Hepatocyte (in vitro differentiated cells): ENCODE results near the gene SLC43A1. TPM values are rescaled to one million over a fixed set of nuclear protein-coding genes. Genes with fewer than 3 reads are reported as not detected.

Source experiments
- DNase-seq: peaks from one replicate; pipeline ENCODE4 v3.0.0-alpha.2; 2016; ENCODE audit warnings: low spot score
- H2AFZ ChIP-seq: fragments of 200-600 bp; sonication (generic); 2 replicates; pipeline ENCODE4 v1.6.0; 2016; ENCODE audit warnings: antibody characterized with exemption, mild to moderate bottlenecking
- H3K27ac ChIP-seq: fragments of 200-600 bp; sonication (generic); 2 replicates; pipeline ENCODE4 v1.5.1; 2016; ENCODE audit warnings: mild to moderate bottlenecking
- H3K27me3 ChIP-seq: fragments of 200-600 bp; sonication (generic); 2 replicates; pipeline ENCODE4 v1.6.1; 2016
- H3K36me3 ChIP-seq: fragments of 200-600 bp; sonication (generic); replicated peaks from 2 replicates; pipeline ENCODE4 v1.5.1; 2016; ENCODE audit warnings: low read depth; ENCODE audit not compliant: insufficient read depth
- H3K4me1 ChIP-seq: fragments of 200-600 bp; sonication (generic); 2 replicates; pipeline ENCODE4 v1.5.1; 2016; ENCODE audit warnings: mild to moderate bottlenecking, moderate library complexity; ENCODE audit not compliant: insufficient read depth
- H3K4me2 ChIP-seq: fragments of 200-600 bp; sonication (generic); 2 replicates; pipeline ENCODE4 v1.6.0; 2016
- H3K4me3 ChIP-seq: fragments of 200-600 bp; sonication (generic); 2 replicates; pipeline ENCODE4 v1.5.1; 2016; ENCODE audit warnings: mild to moderate bottlenecking
- H3K79me2 ChIP-seq: fragments of 200-600 bp; sonication (generic); 2 replicates; pipeline ENCODE4 v1.6.0; 2017; ENCODE audit warnings: mild to moderate bottlenecking
- H3K9me2 ChIP-seq: fragments of 200-600 bp; sonication (generic); replicated peaks from 2 replicates; pipeline ENCODE4 v1.6.0; 2017; ENCODE audit warnings: mild to moderate bottlenecking; ENCODE audit not compliant: insufficient read depth
- H3K9me3 ChIP-seq: fragments of 200-600 bp; sonication (generic); 2 replicates; pipeline ENCODE4 v1.5.1; 2016; ENCODE audit warnings: low read depth, mild to moderate bottlenecking
- H4K20me1 ChIP-seq: fragments of 200-600 bp; sonication (generic); 2 replicates; pipeline ENCODE4 v1.6.0; 2016; ENCODE audit warnings: mild to moderate bottlenecking; ENCODE audit not compliant: insufficient read depth, poor library complexity, severe bottlenecking
- EZH2 ChIP-seq: fragments of 200-600 bp; sonication (generic); IDR thresholded peaks from 2 replicates; pipeline ENCODE4 v1.6.1; 2016; ENCODE audit warnings: antibody characterized with exemption, mild to moderate bottlenecking, borderline replicate concordance
- EZH2phosphoT487 ChIP-seq: fragments of 200-600 bp; sonication (generic); IDR thresholded peaks from one replicate; pipeline ENCODE4 v1.6.1; 2018; ENCODE audit warnings: antibody characterized with exemption, mild to moderate bottlenecking, low read depth, moderate library complexity; ENCODE audit not compliant: unreplicated experiment, severe bottlenecking
- WGBS: methylation state at CpG from one replicate; pipeline ENCODE4 v1.1.6; 2016; ENCODE audit warnings: low lambda C conversion rate; ENCODE audit errors: missing lambda C conversion rate; 5-methylcytosine and 5-hydroxymethylcytosine counted together
- polyA plus RNA-seq: library from polyadenylated mRNA; unstranded; fragments of >200 nt; fragmentation: Nextera tagmentation; extraction: Ambion mirVana; gene quantifications from 2 replicates; pipeline ENCODE4 v1.2.1, GENCODE V29; 2016
- total RNA-seq: library from RNA; depleted of rRNA; stranded (reverse); fragments of >200 nt; gene quantifications from 2 replicates; pipeline ENCODE4 v1.2.3, GENCODE V29; 2014
- TF ChIP-seq, protein P1 (sequence below): fragments of 200-600 bp; sonication (generic); IDR thresholded peaks from 2 replicates; pipeline ENCODE4 v1.5.1; 2016; ENCODE audit warnings: antibody characterized with exemption, mild to moderate bottlenecking; ENCODE audit not compliant: poor library complexity

SLC43A1 gene
- total and polyA plus RNA-seq, 2 experiments from 2014 or later: 39.5 to 40.4 TPM

DNA sequence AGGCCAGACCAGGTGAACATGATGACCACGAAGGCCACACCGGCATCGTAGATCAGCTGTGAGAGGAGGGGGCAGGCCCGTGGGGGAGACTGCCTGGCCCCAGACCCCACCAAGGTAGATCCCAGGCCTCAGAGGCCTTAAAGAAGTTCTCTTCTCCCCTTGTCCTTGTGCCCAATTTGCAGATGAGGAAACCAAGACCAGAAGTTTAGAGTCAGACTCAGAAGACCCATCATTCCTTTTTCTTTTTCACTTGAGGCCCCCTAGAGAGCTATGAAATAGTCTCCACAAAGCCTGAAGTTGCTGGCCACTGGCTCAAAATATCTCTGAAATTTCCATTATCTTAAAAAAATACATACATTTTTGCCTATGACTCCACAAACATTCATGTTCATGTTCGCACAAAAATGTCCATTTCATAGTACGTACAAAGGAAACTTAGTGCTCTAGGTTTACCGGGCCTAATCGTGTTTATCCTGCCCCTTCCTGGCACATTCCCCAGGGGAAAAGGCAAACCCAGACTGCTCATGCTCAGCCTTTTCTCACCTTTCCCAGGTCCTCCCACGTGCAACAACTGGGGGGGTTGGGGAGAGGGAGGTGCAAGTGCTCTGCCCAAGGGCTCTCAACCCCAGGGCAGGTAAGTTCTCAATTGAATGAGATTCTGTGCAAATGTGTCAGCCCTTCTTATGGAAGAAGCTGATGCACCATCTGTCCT is 19.2 kb downstream of the SLC43A1 start:
- Histone ChIP-seq H4K20me1 (no peaks in the 10 kb centered on the region), H3K27me3 (no peaks in the 10 kb centered on the region), H3K4me3 (no peak overlapping the region), H3K9me3 (no peaks in the 10 kb centered on the region), H3K4me1 (peaks cover 31% of the 10 kb centered on the region), H3K36me3 (no peaks in the 10 kb centered on the region), H3K9me2 (no peaks in the 10 kb centered on the region), H3K79me2 (no peaks in the 10 kb centered on the region), H3K4me2 (no peak overlapping the region), H2AFZ (no peak overlapping the region), H3K27ac (no peak overlapping the region)
- WGBS: 76% methylated on average over 9 of the region's 9 CpGs
- TF ChIP-seq EZH2phosphoT487 (no peak), EZH2 (no peak)
- TF ChIP-seq, protein P1, sequence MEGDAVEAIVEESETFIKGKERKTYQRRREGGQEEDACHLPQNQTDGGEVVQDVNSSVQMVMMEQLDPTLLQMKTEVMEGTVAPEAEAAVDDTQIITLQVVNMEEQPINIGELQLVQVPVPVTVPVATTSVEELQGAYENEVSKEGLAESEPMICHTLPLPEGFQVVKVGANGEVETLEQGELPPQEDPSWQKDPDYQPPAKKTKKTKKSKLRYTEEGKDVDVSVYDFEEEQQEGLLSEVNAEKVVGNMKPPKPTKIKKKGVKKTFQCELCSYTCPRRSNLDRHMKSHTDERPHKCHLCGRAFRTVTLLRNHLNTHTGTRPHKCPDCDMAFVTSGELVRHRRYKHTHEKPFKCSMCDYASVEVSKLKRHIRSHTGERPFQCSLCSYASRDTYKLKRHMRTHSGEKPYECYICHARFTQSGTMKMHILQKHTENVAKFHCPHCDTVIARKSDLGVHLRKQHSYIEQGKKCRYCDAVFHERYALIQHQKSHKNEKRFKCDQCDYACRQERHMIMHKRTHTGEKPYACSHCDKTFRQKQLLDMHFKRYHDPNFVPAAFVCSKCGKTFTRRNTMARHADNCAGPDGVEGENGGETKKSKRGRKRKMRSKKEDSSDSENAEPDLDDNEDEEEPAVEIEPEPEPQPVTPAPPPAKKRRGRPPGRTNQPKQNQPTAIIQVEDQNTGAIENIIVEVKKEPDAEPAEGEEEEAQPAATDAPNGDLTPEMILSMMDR: no peak
- no peak for DNase-seq

DNA sequence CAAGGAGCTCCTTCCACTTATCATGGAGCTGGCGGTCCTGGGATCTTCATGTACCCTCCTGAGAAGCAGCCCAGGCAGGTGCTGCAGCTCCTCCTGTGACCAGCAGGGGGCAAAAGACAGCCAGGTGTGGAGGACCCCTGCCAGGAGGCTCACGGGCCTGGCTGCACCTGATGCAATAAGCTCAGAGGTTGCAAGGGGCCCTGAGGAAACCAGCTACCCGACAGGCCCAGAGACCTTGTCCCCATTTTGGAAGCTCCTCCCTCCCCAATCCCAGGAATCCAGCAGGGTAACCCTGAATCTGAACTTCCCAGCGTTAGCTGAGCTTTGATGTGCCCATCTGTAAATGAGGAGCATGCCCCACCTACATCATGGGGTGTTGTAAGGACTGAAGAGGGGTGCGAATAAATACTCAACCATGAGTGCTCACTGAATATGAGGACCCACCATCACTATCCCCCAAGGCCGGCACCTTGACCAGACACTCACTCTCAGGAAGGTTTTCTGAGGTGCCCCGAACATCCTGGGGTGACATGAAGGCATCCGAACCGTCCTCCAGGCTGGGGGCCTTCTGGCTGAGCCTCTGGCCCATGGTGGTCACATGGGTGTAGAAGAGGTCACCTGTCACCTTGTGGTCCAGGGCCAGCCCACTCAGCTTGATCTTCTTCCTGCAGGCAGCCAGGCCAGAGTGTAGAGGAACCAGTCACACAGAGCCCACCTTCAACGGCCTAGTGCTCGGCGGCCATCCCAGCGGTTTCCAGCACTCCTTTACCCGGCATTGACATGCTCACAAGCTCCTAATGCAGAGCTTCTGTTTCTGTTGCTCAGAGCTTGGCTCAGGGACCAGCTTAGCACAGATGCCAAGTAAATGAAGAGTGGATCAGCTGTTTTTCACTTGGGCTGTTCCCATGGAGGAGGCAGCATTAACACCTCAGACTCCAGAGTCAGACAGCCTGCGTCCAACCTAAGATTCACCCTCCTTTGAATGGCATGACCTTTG is 21.7 kb downstream of the SLC43A1 start:
- DNase-seq: peak; percentile 87
- WGBS: 72% methylated on average over 15 of the region's 15 CpGs

GRCh38 chr11:57491371-57492061 is 24.0 kb downstream of the SLC43A1 start:
- Histone ChIP-seq H3K27ac (no peak overlapping the region), H3K4me1 (no peaks in the 10 kb centered on the region), H3K9me3 (no peaks in the 10 kb centered on the region), H3K9me2 (no peaks in the 10 kb centered on the region), H3K4me2 (no peak overlapping the region), H4K20me1 (no peaks in the 10 kb centered on the region), H3K4me3 (no peak overlapping the region), H3K36me3 (no peaks in the 10 kb centered on the region), H2AFZ (no peak overlapping the region), H3K27me3 (no peaks in the 10 kb centered on the region), H3K79me2 (no peaks in the 10 kb centered on the region)
- no peak for DNase-seq
- TF ChIP-seq EZH2 (no peak), EZH2phosphoT487 (no peak)
- TF ChIP-seq, protein P1: peak; percentile 48
- WGBS: 84% methylated on average over 11 of the region's 11 CpGs

More for the DNA sequence above, 21.7 kb downstream of the SLC43A1 start:
- Histone ChIP-seq H4K20me1 (no peaks in the 10 kb centered on the region), H3K9me2 (no peaks in the 10 kb centered on the region), H3K27ac (peak overlapping the region; percentile 29), H3K27me3 (no peaks in the 10 kb centered on the region), H3K36me3 (no peaks in the 10 kb centered on the region), H2AFZ (no peak overlapping the region), H3K79me2 (no peaks in the 10 kb centered on the region), H3K4me2 (no peak overlapping the region), H3K9me3 (no peaks in the 10 kb centered on the region), H3K4me3 (no peak overlapping the region), H3K4me1 (peaks cover 15% of the 10 kb centered on the region)
- TF ChIP-seq EZH2 (no peak), EZH2phosphoT487 (no peak)
- TF ChIP-seq, protein P1: peak; percentile 74
